Erythroblast (primary cell): ENCODE results near the gene CFAP58.

Source experiments
- GATA1 ChIP-seq: IDR thresholded peaks from 2 replicates; pipeline ENCODE4 v1.6.1; 2011; ENCODE audit warnings: low read depth, mild to moderate bottlenecking, control low read depth, low read length, moderate library complexity
- POLR2A ChIP-seq: IDR thresholded peaks from 2 replicates; pipeline ENCODE4 v1.6.1; 2011; ENCODE audit warnings: mild to moderate bottlenecking, low read length

GRCh38 chr10:104351919-104352318 lies 1.7 kb upstream of the CFAP58 start:
- no peak for TF ChIP-seq POLR2A
- no peak for TF ChIP-seq GATA1
